Mucosa of descending colon (tissue), 3 donors: ENCODE results near the gene MAGI2. TPM values are rescaled to one million over a fixed set of nuclear protein-coding genes. Genes with fewer than 3 reads are reported as not detected.

Source experiments
- ATAC-seq: fragments of 200-7000 bp; cut with Tn5 transposase; one replicate; pipeline ENCODE4 v1.9.1; 2020; ENCODE audit warnings: mild to moderate bottlenecking, moderate library complexity
- DNase-seq, 3 donors: peaks; one replicate each; pipeline ENCODE4 v3.0.0-alpha.2; 2020
- H3K36me3 ChIP-seq: fragments of 200-600 bp; one replicate; pipeline ENCODE4 v1.8.0; 2021; ENCODE audit warnings: low read depth, mild to moderate bottlenecking
- H3K4me1 ChIP-seq: fragments of 200-600 bp; one replicate; pipeline ENCODE4 v1.8.0; 2021; ENCODE audit warnings: low read depth, mild to moderate bottlenecking
- H3K4me3 ChIP-seq: fragments of 200-600 bp; one replicate; pipeline ENCODE4 v1.8.0; 2021; ENCODE audit warnings: mild to moderate bottlenecking
- H3K9me3 ChIP-seq: fragments of 200-600 bp; one replicate; pipeline ENCODE4 v1.8.0; 2021; ENCODE audit warnings: mild to moderate bottlenecking
- CTCF ChIP-seq: fragments of 200-600 bp; IDR thresholded peaks from one replicate; pipeline ENCODE4 v1.8.0; 2022; ENCODE audit warnings: antibody characterized with exemption, mild to moderate bottlenecking
- intact Hi-C, 2 donors: fragments of 100-400 bp; cut with DNase I in 1 of 2; cut with micrococcal nuclease in 1 of 2; formaldehyde crosslinking; loops; one replicate each; pipeline versions ENCODE4 v1.11.0 to v1.11.1; 2022; cut with DNase I, micrococcal nuclease
- total RNA-seq, 3 donors: library from RNA; stranded (reverse); fragmentation: NEBNext Ultra II Directional in 2 of 3; extraction: Animal tissue kit (Norgen Biotek cat#: 25700) in 2 of 3; gene quantifications; one replicate each; pipeline versions ENCODE4 v1.2.1 to v1.2.4, GENCODE V29; 2021 to 2023
- donor health status: DM: no; HTN: no; CAD: no; lungs with moderate emphysema.
- donor health status: DM: no; HTN: no; CAD: no.
- donor health status: DM: no; HTN: yes; CAD: no.

MAGI2 gene
- total RNA-seq, 3 donors from 2014 or later = 1.9 to 14.5 (median 2.7) TPM

GRCh38 chr7:78047800-78048199 lies 1405.7 kb downstream of the MAGI2 start:
- Histone ChIP-seq H3K4me3 (no peak overlapping the region), H3K4me1 (no peaks in the 10 kb centered on the region), H3K9me3 (no peaks in the 10 kb centered on the region), H3K36me3 (no peaks in the 10 kb centered on the region)
- no peak for TF ChIP-seq CTCF
- no peak for DNase-seq
- intact Hi-C loops = no loop called here
- no peak for ATAC-seq

GRCh38 chr7:78043159-78043558 lies 1410.3 kb downstream of the MAGI2 start:
- no peak overlapping the region for H3K4me3 ChIP-seq
- H3K4me1 ChIP-seq = no peaks in the 10 kb centered on the region
- H3K36me3 ChIP-seq = no peaks in the 10 kb centered on the region
- ATAC-seq = no peak
- H3K9me3 ChIP-seq = no peaks in the 10 kb centered on the region
- TF ChIP-seq CTCF = no peak
- intact Hi-C loops = no loop called here
- no peak for DNase-seq

- Histone ChIP-seq H3K4me3 (no peak overlapping the region), H3K9me3 (no peaks in the 10 kb centered on the region), H3K4me1 (no peaks in the 10 kb centered on the region), H3K36me3 (no peaks in the 10 kb centered on the region)
- no peak for TF ChIP-seq CTCF
- DNase-seq (no peak), ATAC-seq (no peak)
- intact Hi-C loops = no loop called here
Measured at GRCh38 chr7:78041423-78041822, 1412.0 kb downstream of the MAGI2 start.

- peak; percentile 35 for TF ChIP-seq CTCF
- Histone ChIP-seq H3K4me3 (no peak overlapping the region), H3K9me3 (no peaks in the 10 kb centered on the region), H3K36me3 (no peaks in the 10 kb centered on the region), H3K4me1 (no peaks in the 10 kb centered on the region)
- ATAC-seq (peak; percentile 78), DNase-seq (peak in 2 of 3 donors; percentile 36 to 61)
- intact Hi-C loops = no loop called here
Measured at GRCh38 chr7:78039790-78040776, 1413.4 kb downstream of the MAGI2 start.

GRCh38 chr7:78038465-78039080 lies 1414.9 kb downstream of the MAGI2 start:
- no peaks in the 10 kb centered on the region for H3K9me3 ChIP-seq
- intact Hi-C loops = no loop called here
- no peak for TF ChIP-seq CTCF
- no peaks in the 10 kb centered on the region for H3K36me3 ChIP-seq
- ATAC-seq (no peak), DNase-seq (no peak)
- no peaks in the 10 kb centered on the region for H3K4me1 ChIP-seq
- H3K4me3 ChIP-seq = no peak overlapping the region
